GM21528 (cell line): ENCODE data around the gene PLCH2.
"Not testable (repeated sequence)": the region's sequence is repeated elsewhere in the genome, so short reads cannot be mapped to it uniquely, and the experiment has no call there.

ENCODE experiments used
- ATAC-seq: cut with Tn5 transposase; IDR thresholded peaks from one replicate; pipeline ENCODE4 v1.9.1; 2021; ENCODE audit warnings: mild to moderate bottlenecking, moderate library complexity; ENCODE audit not compliant: unreplicated experiment, low FRiP score

The PLCH2 gene

GRCh38 chr1:2476061-2476999 is at the start of gene PLCH2:
Gene PLCH2, plus strand, starts transcription at chr1:2476289. Its CDS starts 300 bp downstream, at chr1:2476589.
- ATAC-seq, result no peak

- ATAC-seq, result no peak
Observed at GRCh38 chr1:2426540-2426939, 49.5 kb upstream of the PLCH2 start.

- no peak for ATAC-seq
Observed at GRCh38 chr1:2427051-2427450, 49.0 kb upstream of the PLCH2 start.

GRCh38 chr1:2427976-2428375 is 48.1 kb upstream of the PLCH2 start:
- no peak for ATAC-seq

- no peak for ATAC-seq
Observed at GRCh38 chr1:2428490-2428889, 47.6 kb upstream of the PLCH2 start.

GRCh38 chr1:2429780-2430591 is 46.1 kb upstream of the PLCH2 start:
- ATAC-seq, result no peak

GRCh38 chr1:2430592-2430973 is 45.5 kb upstream of the PLCH2 start:
- no peak for ATAC-seq

GRCh38 chr1:2431103-2431502 is 45.0 kb upstream of the PLCH2 start:
- no peak for ATAC-seq

GRCh38 chr1:2431518-2431917 is 44.6 kb upstream of the PLCH2 start:
- no peak for ATAC-seq

- ATAC-seq, result no peak
Observed at GRCh38 chr1:2432441-2432844, 43.6 kb upstream of the PLCH2 start.

- no peak for ATAC-seq
Observed at GRCh38 chr1:2433196-2433595, 42.9 kb upstream of the PLCH2 start.

- no peak for ATAC-seq
Observed at GRCh38 chr1:2433936-2434655, 42.0 kb upstream of the PLCH2 start.

- no peak for ATAC-seq
Observed at GRCh38 chr1:2435091-2435490, 41.0 kb upstream of the PLCH2 start.

- ATAC-seq, result no peak
Observed at GRCh38 chr1:2435746-2436355, 40.2 kb upstream of the PLCH2 start.

- ATAC-seq, result no peak
Observed at GRCh38 chr1:2436876-2437275, 39.2 kb upstream of the PLCH2 start.

GRCh38 chr1:2437617-2438016 is 38.5 kb upstream of the PLCH2 start:
- no peak for ATAC-seq

- ATAC-seq, result no peak
Observed at GRCh38 chr1:2438038-2438437, 38.1 kb upstream of the PLCH2 start.

- no peak for ATAC-seq
Observed at GRCh38 chr1:2438641-2439040, 37.4 kb upstream of the PLCH2 start.

- no peak for ATAC-seq
Observed at GRCh38 chr1:2439369-2439768, 36.7 kb upstream of the PLCH2 start.

- ATAC-seq, result not testable (repeated sequence)
Observed at GRCh38 chr1:2440346-2440745, 35.7 kb upstream of the PLCH2 start.
